Fibroblast of lung (primary cell): Measurements from ENCODE around the gene BBS5. TPM values are rescaled to one million over a fixed set of nuclear protein-coding genes. Genes with fewer than 3 reads are reported as not detected.

ENCODE experiments used
- DNase-seq, 2 donors: peaks; one replicate each; pipeline versions ENCODE4 v3.0.0 to v3.0.0-alpha.2; 2010; ENCODE audit warnings: low read depth in 2 of 2
- H2AFZ ChIP-seq: 2 replicates; pipeline ENCODE4 v1.5.1; 2012; ENCODE audit warnings: low read length, control low read depth, inconsistent platforms
- H3K27ac ChIP-seq: 2 replicates; pipeline ENCODE4 v1.5.1; 2011; ENCODE audit warnings: low read length, control low read depth; ENCODE audit not compliant: insufficient read depth
- H3K27me3 ChIP-seq: 2 replicates; pipeline ENCODE4 v1.5.1; 2011; ENCODE audit warnings: mild to moderate bottlenecking, low read length; ENCODE audit not compliant: control insufficient read depth, insufficient read depth
- H3K36me3 ChIP-seq: 2 replicates; pipeline ENCODE4 v1.5.1; 2011; ENCODE audit warnings: low read length; ENCODE audit not compliant: control insufficient read depth, insufficient read depth
- H3K4me1 ChIP-seq: 2 replicates; pipeline ENCODE4 v1.5.1; 2011; ENCODE audit warnings: low read length; ENCODE audit not compliant: control insufficient read depth, insufficient read depth; ENCODE audit errors: extremely low read depth
- H3K4me2 ChIP-seq: 2 replicates; pipeline ENCODE4 v1.5.1; 2011; ENCODE audit warnings: low read length, control low read depth; ENCODE audit not compliant: insufficient read depth; ENCODE audit errors: extremely low read depth
- H3K4me3 ChIP-seq, 4 experiments: fragments of 200-600 bp in 1 of 4; sonication (generic) in 1 of 4; replicated peaks in 1 of 4; 2 replicates each; pipeline ENCODE4 v1.5.1; 2011 to 2016; ENCODE audit warnings: low read length in 4 of 4, low read depth in 3 of 4, mild to moderate bottlenecking in 3 of 4, control low read depth in 2 of 4, inconsistent platforms in 1 of 4, mixed read lengths in 1 of 4; ENCODE audit not compliant: insufficient read depth in 1 of 4; ENCODE audit errors: control extremely low read depth in 1 of 4
- H3K79me2 ChIP-seq: 2 replicates; pipeline ENCODE4 v1.5.1; 2012; ENCODE audit warnings: mild to moderate bottlenecking, low read length, inconsistent platforms; ENCODE audit not compliant: control insufficient read depth, insufficient read depth
- H3K9ac ChIP-seq: 2 replicates; pipeline ENCODE4 v1.5.1; 2011; ENCODE audit warnings: mild to moderate bottlenecking, low read length, control low read depth; ENCODE audit not compliant: insufficient read depth
- H3K9me3 ChIP-seq: 2 replicates; pipeline ENCODE4 v1.5.1; 2012; ENCODE audit warnings: low read depth, low read length; ENCODE audit not compliant: control insufficient read depth, insufficient read depth
- H4K20me1 ChIP-seq: 2 replicates; pipeline ENCODE4 v1.5.1; 2011; ENCODE audit warnings: low read length; ENCODE audit not compliant: control insufficient read depth, insufficient read depth; ENCODE audit errors: extremely low read depth
- CTCF ChIP-seq, 2 donors: IDR thresholded peaks in 1 of 2; conservative IDR thresholded peaks in 1 of 2; 1 replicate in 1 of 2; 2 replicates in 1 of 2; pipeline ENCODE4 v1.5.1; 2011 to 2012; ENCODE audit warnings: low read length in 2 of 2, control low read depth in 1 of 2, inconsistent platforms in 1 of 2, low read depth in 1 of 2, mild to moderate bottlenecking in 1 of 2
- EZH2 ChIP-seq: IDR thresholded peaks from 2 replicates; pipeline ENCODE4 v1.5.1; 2012; ENCODE audit warnings: low read length, control low read depth, mild to moderate bottlenecking; ENCODE audit errors: missing control alignments
- polyA plus RNA-seq, 2 donors: library from polyadenylated mRNA; depleted of rRNA in 1 of 2; stranded (reverse) in 1 of 2; unstranded in 1 of 2; fragments of >200 nt; gene quantifications; 2 replicates each; pipeline ENCODE4 v1.2.1, GENCODE V29; 2011 to 2012; ENCODE audit warnings: missing spikeins in 1 of 2
- total RNA-seq: library from RNA; depleted of rRNA; stranded (reverse); fragments of >200 nt; gene quantifications from 2 replicates; pipeline ENCODE4 v1.2.1, GENCODE V29; 2014

Gene BBS5
- total and polyA plus RNA-seq, 2 donors (not counting 1 experiment from before 2014, with no cell fraction given) = 4.6 to 7.1 TPM

GRCh38 chr2:169495310-169495928 is 16.1 kb downstream of the BBS5 start:
- Histone ChIP-seq H3K27me3 (no peaks in the 10 kb centered on the region), H3K36me3 (no peaks in the 10 kb centered on the region), H3K4me3 (no peak overlapping the region), H3K79me2 (no peaks in the 10 kb centered on the region), H3K4me2 (no peak overlapping the region), H3K27ac (no peak overlapping the region), H3K4me1 (no peaks in the 10 kb centered on the region), H3K9ac (no peak overlapping the region), H2AFZ (no peak overlapping the region), H4K20me1 (no peaks in the 10 kb centered on the region), H3K9me3 (no peaks in the 10 kb centered on the region)
- TF ChIP-seq EZH2 (no peak), CTCF (conservative IDR thresholded peaks at IDR 0.05 in 1 of 2, IDR thresholded peaks at IDR 0.05 in 1 of 2; ENCODE audit: low read depth in 1 of 2, low read length in 2 of 2) (no peak)
- no peak for DNase-seq

- no peak for TF ChIP-seq EZH2
- no peak for TF ChIP-seq CTCF (conservative IDR thresholded peaks at IDR 0.05 in 1 of 2, IDR thresholded peaks at IDR 0.05 in 1 of 2; ENCODE audit: low read depth in 1 of 2, low read length in 2 of 2)
- no peaks in the 10 kb centered on the region for H3K36me3 ChIP-seq
- H3K9me3 ChIP-seq = no peaks in the 10 kb centered on the region
- H3K4me1 ChIP-seq = peaks cover 4% of the 10 kb centered on the region
- no peak for DNase-seq
- no peak overlapping the region for H3K4me2 ChIP-seq
- H3K27me3 ChIP-seq = no peaks in the 10 kb centered on the region
- H3K79me2 ChIP-seq = no peaks in the 10 kb centered on the region
- no peak overlapping the region for H3K9ac ChIP-seq
- H2AFZ ChIP-seq = no peak overlapping the region
- no peak overlapping the region for H3K27ac ChIP-seq
- no peak overlapping the region for H3K4me3 ChIP-seq
- H4K20me1 ChIP-seq = no peaks in the 10 kb centered on the region
Observed at GRCh38 chr2:169504651-169505050, 25.4 kb downstream of the BBS5 start.

- H3K4me3 ChIP-seq = no peak overlapping the region
Observed at GRCh38 chr2:169507698-169508097, 28.4 kb downstream of the BBS5 start.

More at GRCh38 chr2:169507698-169508097, 28.4 kb downstream of the BBS5 start:
- Histone ChIP-seq H3K4me2 (no peak overlapping the region), H2AFZ (no peak overlapping the region), H3K79me2 (no peaks in the 10 kb centered on the region), H3K4me1 (peaks cover 6% of the 10 kb centered on the region), H3K27ac (no peak overlapping the region), H3K9ac (no peak overlapping the region), H3K9me3 (no peaks in the 10 kb centered on the region), H3K36me3 (no peaks in the 10 kb centered on the region), H4K20me1 (no peaks in the 10 kb centered on the region), H3K27me3 (no peaks in the 10 kb centered on the region)
- no peak for TF ChIP-seq CTCF (conservative IDR thresholded peaks at IDR 0.05 in 1 of 2, IDR thresholded peaks at IDR 0.05 in 1 of 2; ENCODE audit: low read depth in 1 of 2, low read length in 2 of 2)
- TF ChIP-seq EZH2 = no peak
- peak; percentile 61 to 85 for DNase-seq
